NK-92 (cell line): Measurements from ENCODE around the gene CAMK1G.

Experiments
- DNase-seq: peaks from one replicate; lab custom pipeline; 2025; ENCODE audit not compliant: unreplicated experiment; lab: John Stamatoyannopoulos, UW

Gene CAMK1G

DNA sequence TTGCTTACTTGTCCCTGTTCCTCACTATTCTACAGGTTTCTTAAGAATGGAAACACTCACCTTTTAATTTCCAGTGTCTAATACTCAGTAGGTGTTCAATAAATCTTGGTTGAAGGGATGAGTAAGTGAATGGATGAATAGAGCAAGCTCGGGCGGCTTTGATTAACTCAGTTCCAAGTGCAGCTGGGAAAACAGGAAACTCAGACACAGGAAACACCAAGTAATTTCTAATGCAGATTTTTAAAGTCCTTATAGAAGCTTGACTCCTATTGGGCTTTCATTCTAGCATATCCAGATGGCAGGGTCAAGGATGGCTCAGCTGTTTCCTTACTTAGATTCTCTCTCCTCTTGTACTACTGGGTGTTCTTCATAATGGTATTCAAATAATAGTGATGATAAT is 14.0 kb downstream of the CAMK1G start:
- no peak for DNase-seq

GRCh38 chr1:209598227-209598626 is 14.7 kb downstream of the CAMK1G start:
- no peak for DNase-seq

DNA sequence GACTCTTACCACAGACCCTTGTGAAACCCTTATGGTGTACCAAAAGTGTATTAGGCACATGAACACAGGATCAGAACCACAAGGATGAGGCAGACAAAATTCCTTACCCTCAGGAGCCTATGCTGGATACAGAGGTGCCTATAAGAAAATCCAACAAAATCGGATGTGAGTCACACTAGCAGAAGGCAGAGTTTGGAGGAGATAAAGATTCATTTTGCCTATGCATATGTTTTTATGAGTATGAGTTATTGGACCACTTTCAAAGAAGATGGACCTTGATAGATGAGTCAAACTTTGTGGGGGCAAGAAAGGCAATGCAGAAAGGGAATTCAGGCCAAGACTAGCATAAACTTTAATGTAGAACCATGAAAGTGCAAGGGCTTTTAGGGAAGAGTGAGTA is 17.0 kb downstream of the CAMK1G start:
- DNase-seq, result no peak

GRCh38 chr1:209601809-209602657 is 18.5 kb downstream of the CAMK1G start:
- DNase-seq, result no peak

DNA sequence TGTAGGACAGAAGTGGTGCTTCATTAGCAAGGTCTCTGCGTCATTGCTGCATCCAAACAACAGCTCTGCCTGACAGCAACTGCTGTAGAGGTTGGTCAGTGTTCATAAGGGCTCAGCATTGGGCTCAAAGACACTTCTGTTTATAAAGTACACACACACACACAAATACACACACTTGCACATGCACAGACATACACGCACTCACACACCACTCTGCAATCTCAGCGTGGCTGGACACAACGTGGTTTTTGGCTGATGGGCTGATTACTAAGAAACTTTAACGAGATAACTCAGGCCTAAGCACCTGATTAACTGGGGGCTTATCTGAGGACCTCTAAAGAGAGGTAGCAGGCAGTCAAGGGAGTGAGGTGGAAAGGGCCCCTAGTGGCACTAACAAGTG is 20.4 kb downstream of the CAMK1G start:
- DNase-seq, result no peak

GRCh38 chr1:209607102-209607794 is 23.7 kb downstream of the CAMK1G start:
- no peak for DNase-seq

DNA sequence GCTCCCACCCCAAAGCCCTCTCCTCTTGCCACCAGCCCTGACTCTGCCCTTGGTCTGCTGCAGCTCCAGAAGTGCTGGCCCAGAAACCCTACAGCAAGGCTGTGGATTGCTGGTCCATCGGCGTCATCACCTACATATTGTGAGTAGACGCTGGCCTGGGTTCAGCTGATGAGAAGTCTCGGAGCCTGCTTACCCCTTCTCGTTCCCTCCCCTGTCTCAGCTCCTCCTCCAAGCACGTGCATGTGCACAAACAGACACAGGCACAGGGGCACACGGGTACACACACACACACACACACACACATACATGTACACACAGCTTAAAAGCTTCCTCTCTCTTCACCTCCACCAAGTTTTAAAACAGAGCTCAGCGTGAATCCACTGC is 24.3 kb downstream of the CAMK1G start:
- DNase-seq, result no peak

DNA sequence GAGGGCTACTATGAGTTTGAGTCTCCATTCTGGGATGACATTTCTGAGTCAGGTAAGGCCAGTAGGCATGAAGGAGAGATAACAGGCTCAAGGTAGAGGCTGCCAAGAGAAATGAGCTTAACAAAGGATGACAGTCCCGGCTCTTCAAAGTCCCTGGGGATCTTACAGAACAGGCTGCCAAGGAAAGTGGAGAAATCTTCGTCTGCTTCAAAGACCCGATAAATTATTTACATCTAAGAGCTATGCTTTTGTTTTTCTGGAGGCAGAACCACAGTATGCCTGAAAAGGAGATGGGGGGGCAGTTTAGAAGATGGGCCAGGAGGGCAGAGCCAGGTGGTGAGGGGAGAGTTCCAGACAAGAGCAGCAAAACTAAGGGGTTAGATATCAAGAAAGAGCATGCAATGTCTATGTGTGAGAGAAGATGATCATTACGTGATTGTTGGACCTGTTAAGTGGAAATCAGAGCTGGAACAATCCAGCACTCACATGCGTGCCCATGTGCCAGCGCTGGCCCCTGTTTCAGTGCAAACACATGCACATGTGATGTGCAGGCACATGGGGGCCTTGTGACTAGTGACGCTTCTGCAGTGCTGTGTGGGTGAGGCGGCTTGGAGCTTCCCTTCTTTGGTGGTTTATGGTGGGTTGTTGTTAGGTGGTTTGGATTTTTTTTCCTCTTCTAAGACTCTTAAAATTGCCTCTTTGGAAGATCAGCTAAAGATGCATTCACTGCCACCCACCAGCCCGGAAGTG is 25.7 kb downstream of the CAMK1G start:
- no peak for DNase-seq

GRCh38 chr1:209609791-209610630 is 26.5 kb downstream of the CAMK1G start:
- no peak for DNase-seq

DNA sequence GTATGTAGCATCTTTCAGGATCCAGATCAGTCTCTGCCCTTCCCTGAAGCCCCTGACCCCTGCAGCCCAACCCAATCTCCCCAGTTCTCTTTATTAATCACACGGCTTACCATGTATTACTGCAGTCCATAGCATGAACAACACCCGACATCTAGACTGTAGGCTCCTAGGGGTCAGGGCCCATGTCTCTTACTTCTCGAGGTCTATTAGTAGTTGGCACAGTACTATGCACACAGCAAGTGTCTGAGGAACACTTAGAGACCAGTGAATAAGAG is 27.1 kb downstream of the CAMK1G start:
- no peak for DNase-seq

GRCh38 chr1:209611771-209612570 is 28.5 kb downstream of the CAMK1G start:
- no peak for DNase-seq

GRCh38 chr1:209612646-209613399 is 29.3 kb downstream of the CAMK1G start:
- no peak for DNase-seq

GRCh38 chr1:209613400-209614150 is 30.1 kb downstream of the CAMK1G start:
- no peak for DNase-seq

DNA sequence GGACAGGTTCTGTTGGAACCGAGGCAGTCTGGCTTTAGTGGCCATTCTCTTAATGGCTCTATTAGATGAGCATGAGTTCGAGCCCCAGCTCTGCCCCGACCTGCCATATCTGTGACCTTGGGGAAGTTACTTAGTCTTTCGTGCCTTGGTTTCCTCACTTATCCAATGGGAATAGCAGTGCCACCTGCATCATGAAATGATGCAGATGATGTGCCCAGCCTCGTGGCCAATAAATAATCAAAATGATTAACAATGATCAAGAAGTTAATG is 30.6 kb downstream of the CAMK1G start:
- DNase-seq, result no peak

- DNase-seq, result no peak
These were observed 31.4 kb downstream of the CAMK1G start for GRCh38 chr1:209614906-209615305.

DNA sequence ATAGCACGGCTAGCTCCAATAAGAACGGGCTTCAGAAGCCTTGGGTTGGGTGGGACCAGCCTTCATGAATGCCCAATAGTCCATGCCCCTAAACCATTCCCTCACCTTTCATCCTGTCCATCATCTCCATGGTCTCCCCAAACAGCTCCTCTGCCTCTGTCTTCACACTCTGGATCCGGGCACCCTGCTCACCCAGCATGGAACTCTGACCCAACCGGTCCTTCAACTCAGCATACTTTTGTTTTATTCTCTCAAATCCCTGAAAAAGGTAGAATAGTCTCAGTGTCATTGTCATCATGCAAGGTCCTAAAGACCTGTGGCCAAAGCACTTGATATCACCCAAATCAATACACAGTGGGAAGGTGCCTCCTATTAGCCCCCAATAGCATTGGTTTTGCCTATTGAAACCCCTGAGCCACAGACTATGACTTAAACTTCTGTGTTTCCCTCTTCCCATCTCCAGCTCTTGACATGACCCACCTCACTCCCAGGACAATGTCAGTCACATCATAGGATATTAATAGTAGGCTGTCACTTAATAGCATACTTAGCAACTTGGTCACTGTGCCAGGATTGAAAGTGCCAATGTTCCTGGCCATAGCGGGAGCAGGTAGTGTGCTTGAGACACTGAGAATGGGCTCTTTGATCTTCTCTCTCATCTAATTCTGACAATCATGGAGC is 33.0 kb downstream of the CAMK1G start:
- DNase-seq, result no peak

DNA sequence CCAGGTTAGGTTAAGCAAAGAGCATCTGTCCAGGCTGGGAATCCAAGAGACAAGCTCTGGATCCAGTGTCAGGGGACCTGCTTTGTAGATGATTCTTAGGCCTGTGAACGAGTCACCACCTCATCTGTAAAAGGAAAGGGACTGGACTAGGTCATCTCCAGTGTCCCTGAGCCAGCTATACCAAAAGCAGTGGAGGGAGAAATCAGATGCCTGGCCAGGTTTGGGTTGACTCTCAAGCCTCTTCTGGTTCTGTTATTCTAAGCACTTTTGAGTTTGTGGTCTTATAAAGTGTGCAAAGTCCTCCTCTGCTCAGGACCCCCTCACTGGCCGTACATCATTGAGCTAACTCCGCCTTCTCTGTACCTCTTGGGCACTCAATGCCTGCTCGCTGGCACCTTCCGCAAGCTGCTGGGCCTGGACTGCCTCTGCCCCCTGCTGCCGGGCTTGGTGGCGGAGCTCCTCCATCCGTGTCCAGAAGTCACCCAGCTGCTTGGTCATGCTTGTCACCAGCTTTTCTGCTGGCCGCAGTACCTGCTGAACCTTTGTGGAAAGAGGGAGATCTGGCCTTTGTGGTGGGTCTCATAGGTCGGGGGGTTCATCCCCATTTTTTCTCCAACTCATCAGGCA is 33.6 kb downstream of the CAMK1G start:
- no peak for DNase-seq

- DNase-seq, result no peak
These were observed 34.2 kb downstream of the CAMK1G start for GRCh38 chr1:209617755-209618154.
